K562 (cell line): Measurements from ENCODE around the gene ARNT2.

ENCODE experiments used
- CHD4 ChIP-seq: fragments of 200-600 bp; sonication (generic); IDR thresholded peaks from 3 replicates; pipeline ENCODE4 v1.6.1; 2012; ENCODE audit warnings: low read depth, mild to moderate bottlenecking, mixed read lengths, low read length, inconsistent platforms; ENCODE audit not compliant: insufficient read depth, insufficient replicate concordance, poor library complexity, severe bottlenecking
- FOS ChIP-seq: IDR thresholded peaks from 3 replicates; pipeline ENCODE4 v1.6.1; 2011; ENCODE audit not compliant: insufficient read length; ENCODE audit errors: extremely low read depth
- KAT7 ChIP-seq: sonication (generic); formaldehyde crosslinking; IDR thresholded peaks from 2 replicates; pipeline ENCODE4 v1.8.0; 2022; ENCODE audit warnings: missing genetic modification reagents, mild to moderate bottlenecking, borderline replicate concordance
- KDM4B ChIP-seq, 2 experiments: fragments of 450-650 bp in 1 of 2; sonication (generic) in 1 of 2; IDR thresholded peaks; 2 replicates each; pipeline ENCODE4 v1.6.1; 2016 to 2017; ENCODE audit warnings: borderline replicate concordance in 2 of 2, antibody characterized with exemption in 1 of 2, low read depth in 1 of 2, mild to moderate bottlenecking in 1 of 2
- MAZ ChIP-seq, 2 experiments: fragments of 450-650 bp in 1 of 2; sonication (generic) in 1 of 2; formaldehyde crosslinking; IDR thresholded peaks in 1 of 2; conservative IDR thresholded peaks in 1 of 2; 2 replicates each; pipeline versions ENCODE4 v1.4.0 to v1.5.0; 2020; ENCODE audit warnings: mild to moderate bottlenecking in 1 of 2, missing genetic modification reagents in 1 of 2
- PHTF2 ChIP-seq: fragments of 250-450 bp; sonication (Bioruptor Pico); IDR thresholded peaks from 2 replicates; pipeline ENCODE4 v1.5.0; 2021; ENCODE audit warnings: mild to moderate bottlenecking
- POLR2A ChIP-seq: fragments of 450-650 bp; conservative IDR thresholded peaks from 2 replicates; pipeline ENCODE4 v1.6.1; 2016
- RHOXF2B ChIP-seq: fragments of 250-450 bp; sonication (Bioruptor Pico); conservative IDR thresholded peaks from 2 replicates; pipeline ENCODE4 v1.5.1; 2021
- SMARCE1 ChIP-seq: fragments of 450-650 bp; IDR thresholded peaks from 2 replicates; pipeline ENCODE4 v1.7.1; 2016; ENCODE audit warnings: mild to moderate bottlenecking
- TCF7L2 ChIP-seq: fragments of 150-350 bp; IDR thresholded peaks from 2 replicates; pipeline ENCODE4 v1.6.1; 2016; ENCODE audit warnings: low read depth, mild to moderate bottlenecking, low read length, moderate library complexity
- TF ChIP-seq, protein P1 (sequence below): sonication (generic); formaldehyde crosslinking; IDR thresholded peaks from 2 replicates; pipeline ENCODE4 v1.8.0; 2022; ENCODE audit warnings: mild to moderate bottlenecking, missing genetic modification reagents
- TF ChIP-seq, protein P2 (sequence below): fragments of 250-450 bp; sonication (Bioruptor Pico); IDR thresholded peaks from 2 replicates; pipeline ENCODE4 v1.5.0; 2022; ENCODE audit warnings: mild to moderate bottlenecking
- TF ChIP-seq, protein P3 (sequence below), 3 experiments: IDR thresholded peaks in 2 of 3; conservative IDR thresholded peaks in 1 of 3; 2 replicates each; pipeline ENCODE4 v1.5.1; 2011 to 2012; ENCODE audit warnings: low read length in 3 of 3, mild to moderate bottlenecking in 3 of 3, control low read depth in 2 of 3, improper control_type of control experiment in 1 of 3, inconsistent platforms in 1 of 3, low read depth in 1 of 3, mixed read lengths in 1 of 3, moderate library complexity in 1 of 3; ENCODE audit not compliant: insufficient read depth in 2 of 3
- TF ChIP-seq, protein P4 (sequence below): sonication (generic); formaldehyde crosslinking; IDR thresholded peaks from 2 replicates; pipeline ENCODE4 v1.5.0; 2020; ENCODE audit warnings: missing genetic modification reagents

DNA sequence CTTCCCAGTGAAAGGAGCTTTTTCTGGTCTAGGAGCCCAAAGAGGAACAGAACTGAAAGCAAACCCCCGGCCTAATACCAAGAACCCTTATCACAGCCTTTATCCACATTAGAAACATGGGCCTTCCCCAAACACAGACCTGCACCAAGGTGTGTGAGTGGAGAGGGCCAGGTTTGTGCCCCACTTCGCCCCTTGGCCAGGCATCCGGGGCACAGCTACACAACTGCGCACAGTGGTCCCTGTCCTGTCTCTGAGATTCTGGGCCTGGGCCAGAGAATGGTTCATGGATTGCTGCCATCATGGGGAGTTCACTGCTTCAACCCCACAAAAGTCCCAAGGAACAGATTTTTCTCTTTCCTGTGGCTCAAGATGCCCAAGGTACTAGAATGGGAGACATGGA lies 165.5 kb downstream of the ARNT2 start:
- no peak for TF ChIP-seq POLR2A
- TF ChIP-seq SMARCE1: no peak
- TF ChIP-seq, protein P1, sequence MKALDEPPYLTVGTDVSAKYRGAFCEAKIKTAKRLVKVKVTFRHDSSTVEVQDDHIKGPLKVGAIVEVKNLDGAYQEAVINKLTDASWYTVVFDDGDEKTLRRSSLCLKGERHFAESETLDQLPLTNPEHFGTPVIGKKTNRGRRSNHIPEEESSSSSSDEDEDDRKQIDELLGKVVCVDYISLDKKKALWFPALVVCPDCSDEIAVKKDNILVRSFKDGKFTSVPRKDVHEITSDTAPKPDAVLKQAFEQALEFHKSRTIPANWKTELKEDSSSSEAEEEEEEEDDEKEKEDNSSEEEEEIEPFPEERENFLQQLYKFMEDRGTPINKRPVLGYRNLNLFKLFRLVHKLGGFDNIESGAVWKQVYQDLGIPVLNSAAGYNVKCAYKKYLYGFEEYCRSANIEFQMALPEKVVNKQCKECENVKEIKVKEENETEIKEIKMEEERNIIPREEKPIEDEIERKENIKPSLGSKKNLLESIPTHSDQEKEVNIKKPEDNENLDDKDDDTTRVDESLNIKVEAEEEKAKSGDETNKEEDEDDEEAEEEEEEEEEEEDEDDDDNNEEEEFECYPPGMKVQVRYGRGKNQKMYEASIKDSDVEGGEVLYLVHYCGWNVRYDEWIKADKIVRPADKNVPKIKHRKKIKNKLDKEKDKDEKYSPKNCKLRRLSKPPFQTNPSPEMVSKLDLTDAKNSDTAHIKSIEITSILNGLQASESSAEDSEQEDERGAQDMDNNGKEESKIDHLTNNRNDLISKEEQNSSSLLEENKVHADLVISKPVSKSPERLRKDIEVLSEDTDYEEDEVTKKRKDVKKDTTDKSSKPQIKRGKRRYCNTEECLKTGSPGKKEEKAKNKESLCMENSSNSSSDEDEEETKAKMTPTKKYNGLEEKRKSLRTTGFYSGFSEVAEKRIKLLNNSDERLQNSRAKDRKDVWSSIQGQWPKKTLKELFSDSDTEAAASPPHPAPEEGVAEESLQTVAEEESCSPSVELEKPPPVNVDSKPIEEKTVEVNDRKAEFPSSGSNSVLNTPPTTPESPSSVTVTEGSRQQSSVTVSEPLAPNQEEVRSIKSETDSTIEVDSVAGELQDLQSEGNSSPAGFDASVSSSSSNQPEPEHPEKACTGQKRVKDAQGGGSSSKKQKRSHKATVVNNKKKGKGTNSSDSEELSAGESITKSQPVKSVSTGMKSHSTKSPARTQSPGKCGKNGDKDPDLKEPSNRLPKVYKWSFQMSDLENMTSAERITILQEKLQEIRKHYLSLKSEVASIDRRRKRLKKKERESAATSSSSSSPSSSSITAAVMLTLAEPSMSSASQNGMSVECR: no peak
- TF ChIP-seq, protein P2, sequence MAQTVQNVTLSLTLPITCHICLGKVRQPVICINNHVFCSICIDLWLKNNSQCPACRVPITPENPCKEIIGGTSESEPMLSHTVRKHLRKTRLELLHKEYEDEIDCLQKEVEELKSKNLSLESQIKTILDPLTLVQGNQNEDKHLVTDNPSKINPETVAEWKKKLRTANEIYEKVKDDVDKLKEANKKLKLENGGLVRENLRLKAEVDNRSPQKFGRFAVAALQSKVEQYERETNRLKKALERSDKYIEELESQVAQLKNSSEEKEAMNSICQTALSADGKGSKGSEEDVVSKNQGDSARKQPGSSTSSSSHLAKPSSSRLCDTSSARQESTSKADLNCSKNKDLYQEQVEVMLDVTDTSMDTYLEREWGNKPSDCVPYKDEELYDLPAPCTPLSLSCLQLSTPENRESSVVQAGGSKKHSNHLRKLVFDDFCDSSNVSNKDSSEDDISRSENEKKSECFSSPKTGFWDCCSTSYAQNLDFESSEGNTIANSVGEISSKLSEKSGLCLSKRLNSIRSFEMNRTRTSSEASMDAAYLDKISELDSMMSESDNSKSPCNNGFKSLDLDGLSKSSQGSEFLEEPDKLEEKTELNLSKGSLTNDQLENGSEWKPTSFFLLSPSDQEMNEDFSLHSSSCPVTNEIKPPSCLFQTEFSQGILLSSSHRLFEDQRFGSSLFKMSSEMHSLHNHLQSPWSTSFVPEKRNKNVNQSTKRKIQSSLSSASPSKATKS (CRISPR knock-in tag): no peak
- TF ChIP-seq, protein P3, sequence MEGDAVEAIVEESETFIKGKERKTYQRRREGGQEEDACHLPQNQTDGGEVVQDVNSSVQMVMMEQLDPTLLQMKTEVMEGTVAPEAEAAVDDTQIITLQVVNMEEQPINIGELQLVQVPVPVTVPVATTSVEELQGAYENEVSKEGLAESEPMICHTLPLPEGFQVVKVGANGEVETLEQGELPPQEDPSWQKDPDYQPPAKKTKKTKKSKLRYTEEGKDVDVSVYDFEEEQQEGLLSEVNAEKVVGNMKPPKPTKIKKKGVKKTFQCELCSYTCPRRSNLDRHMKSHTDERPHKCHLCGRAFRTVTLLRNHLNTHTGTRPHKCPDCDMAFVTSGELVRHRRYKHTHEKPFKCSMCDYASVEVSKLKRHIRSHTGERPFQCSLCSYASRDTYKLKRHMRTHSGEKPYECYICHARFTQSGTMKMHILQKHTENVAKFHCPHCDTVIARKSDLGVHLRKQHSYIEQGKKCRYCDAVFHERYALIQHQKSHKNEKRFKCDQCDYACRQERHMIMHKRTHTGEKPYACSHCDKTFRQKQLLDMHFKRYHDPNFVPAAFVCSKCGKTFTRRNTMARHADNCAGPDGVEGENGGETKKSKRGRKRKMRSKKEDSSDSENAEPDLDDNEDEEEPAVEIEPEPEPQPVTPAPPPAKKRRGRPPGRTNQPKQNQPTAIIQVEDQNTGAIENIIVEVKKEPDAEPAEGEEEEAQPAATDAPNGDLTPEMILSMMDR (IDR thresholded peaks at IDR 0.05 in 2 of 3, conservative IDR thresholded peaks at IDR 0.05 in 1 of 3; ENCODE audit: insufficient read depth in 2 of 3, low read depth in 1 of 3, low read length in 3 of 3): no peak
- no peak for TF ChIP-seq KAT7 (CRISPR knock-in tag)
- TF ChIP-seq RHOXF2B (CRISPR knock-in tag): no peak
- TF ChIP-seq, protein P4, sequence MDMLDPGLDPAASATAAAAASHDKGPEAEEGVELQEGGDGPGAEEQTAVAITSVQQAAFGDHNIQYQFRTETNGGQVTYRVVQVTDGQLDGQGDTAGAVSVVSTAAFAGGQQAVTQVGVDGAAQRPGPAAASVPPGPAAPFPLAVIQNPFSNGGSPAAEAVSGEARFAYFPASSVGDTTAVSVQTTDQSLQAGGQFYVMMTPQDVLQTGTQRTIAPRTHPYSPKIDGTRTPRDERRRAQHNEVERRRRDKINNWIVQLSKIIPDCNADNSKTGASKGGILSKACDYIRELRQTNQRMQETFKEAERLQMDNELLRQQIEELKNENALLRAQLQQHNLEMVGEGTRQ (CRISPR knock-in tag): no peak
- TF ChIP-seq KDM4B (IDR thresholded peaks at IDR 0.05; ENCODE audit: borderline replicate concordance in 2 of 2, low read depth in 1 of 2): no peak
- no peak for TF ChIP-seq MAZ (CRISPR knock-in tag; conservative IDR thresholded peaks at IDR 0.05 in 1 of 2, IDR thresholded peaks at IDR 0.05 in 1 of 2)
- no peak for TF ChIP-seq FOS
- TF ChIP-seq TCF7L2: no peak
- TF ChIP-seq CHD4: no peak
- no peak for TF ChIP-seq PHTF2 (CRISPR knock-in tag)
